T-cell (primary cell): ENCODE measurements around the gene PRCP. TPM values are rescaled to one million over a fixed set of nuclear protein-coding genes. Genes with fewer than 3 reads are reported as not detected.

Source experiments
- ATAC-seq, 4 experiments: fragments of 200-7000 bp in 3 of 4; fragments of 150-1000 bp in 1 of 4; cut with Tn5 transposase; replicated peaks in 1 of 4; 1 replicate in 3 of 4; 2 replicates in 1 of 4; pipeline ENCODE4 v1.10.0; 2021; ENCODE audit warnings: moderate library complexity in 3 of 4, mild to moderate bottlenecking in 2 of 4, moderate number of reproducible peaks in 1 of 4
- CTCF ChIA-PET, 2 donors: fragments of 300-600 bp; sonication (Branson Sonifier 250); formaldehyde crosslinking; loops; one replicate each; lab custom pipeline; 2022; ENCODE audit warnings: antibody characterized with exemption in 2 of 2; lab: Charles Lee
- POLR2A ChIA-PET, 2 donors: fragments of 300-600 bp; sonication (Branson Sonifier 250); formaldehyde crosslinking; loops; one replicate each; lab custom pipeline; 2022; ENCODE audit warnings: antibody characterized with exemption in 2 of 2; lab: Charles Lee
- DNase-seq, 35 experiments: peaks; one replicate each; pipeline versions ENCODE4 v3.0.0 to v3.0.0-alpha.2; 2013 to 2023
- H3K27ac ChIP-seq: one replicate; pipeline ENCODE4 v1.5.1; 2013; ENCODE audit warnings: low read length
- H3K27me3 ChIP-seq, 2 experiments: replicated peaks in 1 of 2; 1 replicate in 1 of 2; 2 replicates in 1 of 2; pipeline versions ENCODE4 v1.6.1 to v1.7.0; 2013; ENCODE audit warnings: low read length in 1 of 2, mixed read lengths in 1 of 2; ENCODE audit not compliant: control insufficient read depth in 2 of 2, insufficient read depth in 2 of 2; ENCODE audit errors: extremely low read depth in 1 of 2
- H3K36me3 ChIP-seq, 2 donors: 1 replicate in 1 of 2; 2 replicates in 1 of 2; pipeline versions ENCODE4 v1.6.1 to v1.7.0; 2013; ENCODE audit warnings: low read length in 1 of 2; ENCODE audit not compliant: control insufficient read depth in 2 of 2, insufficient read depth in 1 of 2; ENCODE audit errors: extremely low read depth in 1 of 2
- H3K4me1 ChIP-seq, 2 experiments: 1 replicate in 1 of 2; 2 replicates in 1 of 2; pipeline versions ENCODE4 v1.6.1 to v1.7.0; 2013; ENCODE audit warnings: low read length in 2 of 2, mixed read lengths in 1 of 2; ENCODE audit not compliant: insufficient read depth in 2 of 2, control insufficient read depth in 1 of 2; ENCODE audit errors: extremely low read depth in 1 of 2
- H3K4me3 ChIP-seq, 2 donors: 1 replicate in 1 of 2; 2 replicates in 1 of 2; pipeline versions ENCODE4 v1.5.1 to v1.7.0; 2013; ENCODE audit warnings: mild to moderate bottlenecking in 2 of 2, low read length in 1 of 2, moderate library complexity in 1 of 2; ENCODE audit not compliant: control insufficient read depth in 1 of 2; ENCODE audit errors: extremely low read depth in 1 of 2
- H3K9me3 ChIP-seq: 2 replicates; pipeline ENCODE4 v1.7.0; 2013
- H3K27ac Mint-ChIP-seq, 2 donors: one replicate each; pipeline ENCODE4 v1.8.0; 2020 to 2021; ENCODE audit warnings: mild to moderate bottlenecking in 2 of 2, mixed read lengths in 2 of 2
- H3K27me3 Mint-ChIP-seq, 2 donors: one replicate each; pipeline ENCODE4 v1.8.0; 2021 to 2022; ENCODE audit warnings: mixed read lengths in 2 of 2
- H3K36me3 Mint-ChIP-seq: one replicate; pipeline ENCODE4 v1.8.0; 2021; ENCODE audit warnings: mixed read lengths
- H3K4me1 Mint-ChIP-seq, 3 donors: one replicate each; pipeline ENCODE4 v1.8.0; 2020 to 2022; ENCODE audit warnings: mixed read lengths in 3 of 3, mild to moderate bottlenecking in 1 of 3
- H3K4me3 Mint-ChIP-seq, 3 donors: one replicate each; pipeline ENCODE4 v1.8.0; 2020 to 2022; ENCODE audit warnings: mild to moderate bottlenecking in 3 of 3, mixed read lengths in 3 of 3, moderate library complexity in 3 of 3
- H3K9me3 Mint-ChIP-seq, 3 donors: one replicate each; pipeline ENCODE4 v1.8.0; 2020 to 2022; ENCODE audit warnings: mixed read lengths in 3 of 3
- WGBS: methylation state at CpG from one replicate; pipeline ENCODE4 v1.1.5; 2013; ENCODE audit warnings: missing lambda C conversion rate; ENCODE audit not compliant: insufficient coverage; 5-methylcytosine and 5-hydroxymethylcytosine counted together
- total RNA-seq, 35 experiments: library from RNA in 6 of 35; stranded (reverse) in 6 of 35; fragments of 120-200 nt in 1 of 35; gene quantifications; one replicate each; pipeline versions ENCODE4 v1.2.1 to v1.2.4 and lab custom pipeline; 2013 to 2026

The PRCP gene
- total RNA-seq, 5 donors from 2014 or later (not counting 1 experiment from before 2014, with no cell fraction given) = 18.1 to 22.7 (median 20.2) TPM

DNA sequence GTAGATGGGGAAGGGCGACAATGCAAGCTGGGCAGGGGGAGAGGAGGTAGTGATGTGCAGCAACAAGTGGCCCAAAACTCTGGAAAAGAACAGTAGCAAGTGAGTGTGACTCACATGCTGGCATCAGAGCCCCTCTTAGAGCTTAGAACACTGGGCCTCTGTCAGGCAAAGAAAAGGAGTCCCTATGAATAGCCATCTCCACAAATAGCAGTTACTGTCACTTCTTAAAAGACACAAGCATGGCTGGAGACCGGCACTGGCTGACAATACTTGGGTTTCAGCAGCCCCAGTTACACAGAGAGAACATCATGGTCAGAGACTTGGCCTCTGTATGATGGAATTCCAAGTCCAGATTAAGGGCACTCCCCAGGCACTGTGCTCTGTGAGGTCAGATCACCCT, 58.2 kb downstream of the PRCP start:
- H3K27ac Mint-ChIP-seq = no peak overlapping the region

DNA sequence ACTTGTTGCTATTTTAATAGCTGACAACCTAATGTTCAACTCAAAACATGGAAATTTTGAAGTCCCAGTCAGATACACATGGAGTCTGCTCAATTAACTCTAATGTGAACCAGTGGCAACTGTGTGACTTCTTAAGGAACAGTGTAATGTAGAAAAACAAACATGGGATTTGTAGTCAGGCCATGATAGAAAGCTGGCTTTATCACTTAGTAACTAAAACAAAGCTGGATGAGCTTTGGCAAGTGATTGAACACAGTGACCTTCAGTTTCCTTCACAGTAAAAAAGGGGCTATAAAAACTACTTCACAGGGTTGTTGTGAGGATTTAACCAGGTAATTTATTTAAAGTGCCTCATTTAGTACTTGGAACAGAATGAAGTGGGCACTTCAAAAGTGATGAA, 62.6 kb downstream of the PRCP start:
- CTCF ChIA-PET = no interaction called here
- Histone ChIP-seq H3K4me1 (no peaks in the 10 kb centered on the region), H3K36me3 (peaks cover 0 to 7% of the 10 kb centered on the region in 2 donors), H3K27me3 (no peaks in the 10 kb centered on the region), H3K9me3 (no peaks in the 10 kb centered on the region), H3K4me3 (no peak overlapping the region), H3K27ac (no peak overlapping the region)
- no peak overlapping the region for H3K4me3 Mint-ChIP-seq
- DNase-seq (no peak), ATAC-seq (no peak)
- POLR2A ChIA-PET = interaction anchor here in 1 of 2 donors (0.6 kb wide), 1 partner anchor 119 kb away, joined by 11 read pairs; no protein-coding TSS in a partner anchor
- no peaks in the 10 kb centered on the region for H3K27me3 Mint-ChIP-seq
- H3K4me1 Mint-ChIP-seq = no peaks in the 10 kb centered on the region
- peaks cover 0 to 3% (median 0%) of the 10 kb centered on the region in 3 donors for H3K9me3 Mint-ChIP-seq
- peaks cover 71% of the 10 kb centered on the region for H3K36me3 Mint-ChIP-seq
- no peak overlapping the region for H3K27ac Mint-ChIP-seq

More for the DNA sequence above, 58.2 kb downstream of the PRCP start:
- H3K27me3 ChIP-seq = no peaks in the 10 kb centered on the region
- H3K9me3 ChIP-seq = no peaks in the 10 kb centered on the region
- H3K9me3 Mint-ChIP-seq = no peaks in the 10 kb centered on the region
- no peak overlapping the region for H3K4me3 Mint-ChIP-seq
- DNase-seq = no peak
- H3K36me3 Mint-ChIP-seq = peaks cover 56% of the 10 kb centered on the region
- H3K36me3 ChIP-seq = peaks cover 0 to 2% of the 10 kb centered on the region in 2 donors
- ChIA-PET CTCF (interaction anchor here in 1 of 2 donors (0.8 kb wide), 1 partner anchor 85 kb away, joined by 3 read pairs; no protein-coding TSS in a partner anchor), POLR2A (no interaction called here)
- no peaks in the 10 kb centered on the region for H3K4me1 ChIP-seq
- H3K27me3 Mint-ChIP-seq = no peaks in the 10 kb centered on the region
- 56% methylated on average over 1 of the region's 2 CpGs for WGBS
- no peaks in the 10 kb centered on the region for H3K4me1 Mint-ChIP-seq
- H3K27ac ChIP-seq = no peak overlapping the region
- H3K4me3 ChIP-seq = no peak overlapping the region
- ATAC-seq = no peak

DNA sequence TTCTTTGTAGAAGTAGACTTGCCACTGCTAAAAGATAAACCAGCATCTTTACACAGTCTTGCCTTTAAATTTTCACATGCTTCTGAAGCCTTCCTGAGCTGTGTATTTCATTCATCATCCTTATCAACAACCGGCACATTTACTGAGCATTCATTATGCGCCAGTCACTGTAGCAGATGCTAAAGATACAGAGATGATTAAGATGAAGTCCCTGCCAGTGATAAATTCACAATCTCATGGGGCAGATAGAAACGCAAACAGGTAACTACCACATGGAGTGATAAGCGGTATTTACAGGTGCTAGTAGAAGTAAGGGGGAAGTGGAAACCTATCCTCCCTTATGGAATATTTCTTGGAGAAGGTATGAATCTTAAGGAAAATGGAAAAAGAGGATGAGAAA, 67.2 kb downstream of the PRCP start:
- Mint-ChIP-seq H3K4me1 (no peaks in the 10 kb centered on the region), H3K36me3 (peaks cover 63% of the 10 kb centered on the region), H3K9me3 (peaks cover 0 to 3% (median 0%) of the 10 kb centered on the region in 3 donors), H3K27me3 (no peaks in the 10 kb centered on the region), H3K4me3 (no peak overlapping the region), H3K27ac (no peak overlapping the region)
- CTCF ChIA-PET = no interaction called here
- H3K27ac ChIP-seq = no peak overlapping the region
- no peaks in the 10 kb centered on the region for H3K4me1 ChIP-seq
- no peaks in the 10 kb centered on the region for H3K27me3 ChIP-seq
- POLR2A ChIA-PET = no interaction called here
- peaks cover 0 to 7% of the 10 kb centered on the region in 2 donors for H3K36me3 ChIP-seq
- H3K4me3 ChIP-seq = no peak overlapping the region
- DNase-seq (no peak), ATAC-seq (no peak)
- WGBS = 100% methylated on average over 1 of the region's 4 CpGs
- H3K9me3 ChIP-seq = no peaks in the 10 kb centered on the region

DNA sequence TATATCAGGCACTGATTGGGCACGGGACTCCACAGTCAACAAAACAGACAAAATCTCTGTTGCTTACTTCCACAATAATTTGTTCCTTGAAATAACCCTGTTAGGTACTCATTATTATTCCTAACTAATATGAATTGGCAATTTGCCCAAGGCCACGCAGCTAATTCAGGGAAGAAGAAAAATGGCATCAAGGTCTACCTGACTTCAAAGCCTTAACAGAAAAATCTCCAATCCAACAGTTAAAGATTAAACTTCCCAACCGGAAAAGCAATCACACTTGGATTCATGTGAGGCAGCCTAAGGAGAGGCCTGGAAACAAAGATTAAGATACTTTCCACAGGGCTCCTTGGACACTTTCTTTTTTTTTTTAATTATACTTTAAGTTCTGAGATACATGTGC, 68.9 kb downstream of the PRCP start:
- ATAC-seq (no peak), DNase-seq (no peak)
- Mint-ChIP-seq H3K36me3 (peaks cover 56% of the 10 kb centered on the region), H3K27ac (no peak overlapping the region), H3K4me3 (no peak overlapping the region), H3K27me3 (no peaks in the 10 kb centered on the region), H3K4me1 (no peaks in the 10 kb centered on the region), H3K9me3 (peaks cover 0 to 3% (median 0%) of the 10 kb centered on the region in 3 donors)
- POLR2A ChIA-PET = no interaction called here
- no peaks in the 10 kb centered on the region for H3K9me3 ChIP-seq
- H3K27me3 ChIP-seq = no peaks in the 10 kb centered on the region
- H3K4me1 ChIP-seq = no peaks in the 10 kb centered on the region
- no peak overlapping the region for H3K27ac ChIP-seq
- CTCF ChIA-PET = interaction anchor here in 1 of 2 donors (0.6 to 0.7 kb wide), 2 partner anchors 9 to 54 kb away, joined by 4 to 5 read pairs; no protein-coding TSS in a partner anchor
- WGBS = no CpG with 5 or more reads among the region's 3 CpGs
- peaks cover 0 to 5% of the 10 kb centered on the region in 2 donors for H3K36me3 ChIP-seq
- H3K4me3 ChIP-seq = no peak overlapping the region

DNA sequence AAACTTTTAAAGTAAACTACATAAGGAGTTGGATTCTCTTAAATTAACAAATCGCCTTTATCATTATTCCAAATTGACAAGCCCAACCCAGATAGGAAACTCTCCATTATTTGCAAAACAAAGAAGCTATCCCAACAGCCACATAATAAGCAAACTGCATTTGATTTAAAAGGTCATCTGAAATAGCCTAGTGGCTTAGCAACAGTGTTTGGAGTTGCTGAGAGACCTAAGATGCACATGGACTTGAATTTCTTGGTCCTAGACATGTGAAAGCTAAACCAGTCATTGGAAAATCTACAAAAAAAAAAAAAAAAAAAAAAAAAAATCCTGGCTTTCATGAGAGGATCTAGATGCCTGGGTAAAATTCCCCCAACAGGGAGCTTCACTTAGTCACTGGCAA, 69.5 kb downstream of the PRCP start:
- Histone ChIP-seq H3K36me3 (peaks cover 0 to 3% of the 10 kb centered on the region in 2 donors), H3K4me3 (no peak overlapping the region)

DNA sequence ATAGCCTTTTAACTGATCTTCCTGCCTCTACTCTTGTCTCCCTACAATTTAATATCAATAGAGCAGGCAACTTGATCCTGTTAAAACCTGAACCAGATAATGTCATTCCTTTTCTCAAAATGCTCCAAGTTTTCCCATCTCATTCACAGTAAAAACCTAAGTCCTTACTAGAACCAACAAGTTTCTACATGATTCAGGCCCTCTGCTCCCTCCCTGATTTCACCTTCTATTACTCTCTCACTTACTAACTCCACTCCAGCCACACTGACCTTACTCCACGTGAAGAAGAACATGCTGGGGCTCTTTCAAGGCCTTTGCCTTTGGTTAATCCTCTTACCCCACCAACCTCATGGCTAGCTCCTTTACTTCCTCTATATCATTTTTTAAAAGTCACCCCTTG, 71.1 kb downstream of the PRCP start:
- ATAC-seq (no peak), DNase-seq (no peak)
- Histone ChIP-seq H3K4me3 (no peak overlapping the region), H3K9me3 (no peaks in the 10 kb centered on the region), H3K27ac (no peak overlapping the region), H3K4me1 (no peaks in the 10 kb centered on the region), H3K27me3 (no peaks in the 10 kb centered on the region), H3K36me3 (peaks cover 0 to 7% of the 10 kb centered on the region in 2 donors)
- no peak overlapping the region for H3K27ac Mint-ChIP-seq
- WGBS = 69% methylated on average over 1 of the region's 1 CpG
- ChIA-PET CTCF (interaction anchor here in 1 of 2 donors (0.6 kb wide), 1 partner anchor 28 kb away, joined by 4 read pairs; no protein-coding TSS in a partner anchor), POLR2A (no interaction called here)
- no peaks in the 10 kb centered on the region for H3K9me3 Mint-ChIP-seq
- peaks cover 62% of the 10 kb centered on the region for H3K36me3 Mint-ChIP-seq
- H3K27me3 Mint-ChIP-seq = no peaks in the 10 kb centered on the region
- H3K4me3 Mint-ChIP-seq = no peak overlapping the region
- no peaks in the 10 kb centered on the region for H3K4me1 Mint-ChIP-seq

More for the DNA sequence above, 69.5 kb downstream of the PRCP start:
- Histone ChIP-seq H3K27me3 (no peaks in the 10 kb centered on the region), H3K4me1 (no peaks in the 10 kb centered on the region), H3K27ac (no peak overlapping the region), H3K9me3 (no peaks in the 10 kb centered on the region)
- CTCF ChIA-PET = interaction anchor here in 1 of 2 donors (0.6 to 0.7 kb wide), 2 partner anchors 10 to 55 kb away, joined by 4 to 5 read pairs; no protein-coding TSS in a partner anchor
- Mint-ChIP-seq H3K4me3 (no peak overlapping the region), H3K36me3 (peaks cover 58% of the 10 kb centered on the region), H3K27me3 (no peaks in the 10 kb centered on the region), H3K27ac (no peak overlapping the region), H3K4me1 (no peaks in the 10 kb centered on the region), H3K9me3 (peaks cover 0 to 3% (median 0%) of the 10 kb centered on the region in 3 donors)
- POLR2A ChIA-PET = interaction anchor here in 1 of 2 donors (0.7 kb wide), 1 partner anchor 9 kb away, joined by 7 read pairs; no protein-coding TSS in a partner anchor
- ATAC-seq (no peak), DNase-seq (no peak)
- WGBS = no CpG with 5 or more reads among the region's 1 CpG
